Naive thymus-derived CD4-positive, alpha-beta T cell (primary cell): ENCODE measurements around the gene GPX7. TPM values are rescaled to one million over a fixed set of nuclear protein-coding genes. Genes with fewer than 3 reads are reported as not detected.

ENCODE experiments used
- ATAC-seq: fragments of 150-1000 bp; cut with Tn5 transposase; 2 replicates; pipeline ENCODE4 v1.10.0; 2021; ENCODE audit warnings: mild to moderate bottlenecking, moderate library complexity
- CTCF ChIA-PET: fragments of 350-600 bp; sonication (Branson Sonifier 250); formaldehyde crosslinking; loops from one replicate; lab custom pipeline; 2021; ENCODE audit warnings: antibody characterized with exemption; lab: Charles Lee
- POLR2A ChIA-PET: fragments of 350-600 bp; sonication (Branson Sonifier 250); formaldehyde crosslinking; loops from one replicate; lab custom pipeline; 2021; ENCODE audit warnings: antibody characterized with exemption, inconsistent platforms; lab: Charles Lee
- DNase-seq, 9 donors: peaks; one replicate each; pipeline versions ENCODE4 v3.0.0 to v3.0.0-alpha.2; 2020 to 2022; ENCODE audit warnings: mixed read lengths in 1 of 9
- H3K27ac ChIP-seq: one replicate; pipeline ENCODE4 v1.7.0; 2013; ENCODE audit warnings: mild to moderate bottlenecking, low read depth, low read length, moderate library complexity
- H3K27me3 ChIP-seq, 2 donors: one replicate each; pipeline ENCODE4 v1.7.0; 2013; ENCODE audit warnings: low read length in 2 of 2, mild to moderate bottlenecking in 2 of 2, moderate library complexity in 2 of 2; ENCODE audit not compliant: control insufficient read depth in 2 of 2, insufficient read depth in 2 of 2
- H3K36me3 ChIP-seq, 3 experiments: 1 replicate in 2 of 3; 2 replicates in 1 of 3; pipeline ENCODE4 v1.7.0; 2013; ENCODE audit warnings: low read length in 3 of 3, mild to moderate bottlenecking in 3 of 3, moderate library complexity in 1 of 3; ENCODE audit not compliant: insufficient read depth in 3 of 3, control insufficient read depth in 2 of 3
- H3K4me1 ChIP-seq, 2 donors: one replicate each; pipeline ENCODE4 v1.7.0; 2013; ENCODE audit warnings: low read length in 2 of 2, mild to moderate bottlenecking in 2 of 2, moderate library complexity in 1 of 2; ENCODE audit not compliant: control insufficient read depth in 2 of 2, insufficient read depth in 2 of 2
- H3K4me3 ChIP-seq: 2 replicates; pipeline ENCODE4 v1.7.0; 2013; ENCODE audit warnings: mild to moderate bottlenecking, low read length
- H3K9me3 ChIP-seq, 3 experiments: 1 replicate in 2 of 3; 2 replicates in 1 of 3; pipeline ENCODE4 v1.7.0; 2013; ENCODE audit warnings: low read length in 3 of 3; ENCODE audit not compliant: control insufficient read depth in 2 of 3
- H3K27ac Mint-ChIP-seq, 9 donors: one replicate each; pipeline ENCODE4 v1.8.0; 2020 to 2022; ENCODE audit warnings: mixed read lengths in 9 of 9, mild to moderate bottlenecking in 8 of 9, moderate library complexity in 5 of 9, inconsistent platforms in 2 of 9
- H3K27me3 Mint-ChIP-seq, 5 donors: one replicate each; pipeline ENCODE4 v1.8.0; 2021 to 2022; ENCODE audit warnings: mixed read lengths in 5 of 5, mild to moderate bottlenecking in 1 of 5
- H3K36me3 Mint-ChIP-seq, 5 donors: one replicate each; pipeline ENCODE4 v1.8.0; 2020 to 2022; ENCODE audit warnings: mixed read lengths in 5 of 5, mild to moderate bottlenecking in 3 of 5, inconsistent platforms in 1 of 5
- H3K4me1 Mint-ChIP-seq, 7 donors: one replicate each; pipeline ENCODE4 v1.8.0; 2020 to 2022; ENCODE audit warnings: mixed read lengths in 7 of 7, mild to moderate bottlenecking in 3 of 7, inconsistent platforms in 1 of 7
- H3K4me3 Mint-ChIP-seq, 10 donors: one replicate each; pipeline ENCODE4 v1.8.0; 2020 to 2022; ENCODE audit warnings: mild to moderate bottlenecking in 10 of 10, mixed read lengths in 10 of 10, moderate library complexity in 6 of 10, inconsistent platforms in 2 of 10
- H3K9me3 Mint-ChIP-seq, 11 donors: one replicate each; pipeline ENCODE4 v1.8.0; 2020 to 2022; ENCODE audit warnings: mixed read lengths in 11 of 11, mild to moderate bottlenecking in 4 of 11, inconsistent platforms in 1 of 11, moderate library complexity in 1 of 11
- intact Hi-C, 2 donors: fragments of 100-400 bp; cut with micrococcal nuclease; formaldehyde crosslinking; loops; one replicate each; pipeline ENCODE4 v1.15.1; 2023
- polyA plus RNA-seq, 2 donors: library from polyadenylated mRNA; unstranded; fragments of 300-500 nt; fragmentation: Illumina TruSeq; gene quantifications; one replicate each; pipeline ENCODE4 v1.2.3, GENCODE V29; 2021
- total RNA-seq, 6 experiments: library from RNA in 5 of 6; stranded (reverse) in 5 of 6; gene quantifications; 1 replicate in 5 of 6; 2 replicates in 1 of 6; pipeline ENCODE4 v1.2.3 and lab custom pipeline; 2021 to 2026

GPX7 gene
- total and polyA plus RNA-seq, 7 experiments from 2014 or later: 14.8 to 51.6 (median 30.6) TPM

- Histone ChIP-seq H3K4me3 (no peak overlapping the region), H3K27me3 (no peaks in the 10 kb centered on the region), H3K27ac (no peak overlapping the region), H3K9me3 (no peaks in the 10 kb centered on the region), H3K4me1 (peaks cover 25% of the 10 kb centered on the region in 2 donors), H3K36me3 (peaks cover 0 to 2% (median 0%) of the 10 kb centered on the region in 3 experiments)
- intact Hi-C loops: loop anchor here (5.0 kb wide), 2 partner anchors 73 to 233 kb away; partner anchors contain the start of gene CC2D1B (in 1 of the 2)
- Mint-ChIP-seq H3K27me3 (peaks cover 0 to 4% (median 0%) of the 10 kb centered on the region in 5 donors), H3K4me1 (peaks cover 34 to 48% (median 44%) of the 10 kb centered on the region in 7 donors), H3K27ac (peak overlapping the region in 6 of 9 donors; percentile 2 to 97 (median 71)), H3K9me3 (peaks cover 0 to 4% (median 0%) of the 10 kb centered on the region in 11 donors), H3K4me3 (peak overlapping the region in 9 of 10 donors; percentile 16 to 93 (median 76)), H3K36me3 (peaks cover 0 to 23% (median 0%) of the 10 kb centered on the region in 5 donors)
- DNase-seq (no peak), ATAC-seq (no peak)
- ChIA-PET POLR2A (interaction anchor here (0.7 to 2.9 kb wide), 13 partner anchors 11 to 592 kb away, joined by 3 to 23 read pairs (median 6); partner anchors contain the start of genes PRPF38A, SHISAL2A and TUT4), CTCF (interaction anchor here (1.3 kb wide), 1 partner anchor 30 kb away, joined by 3 read pairs; no protein-coding TSS in a partner anchor)
These were observed 1.5 kb upstream of the GPX7 start for GRCh38 chr1:52600533-52601179.

- CTCF ChIA-PET: interaction anchor here (1.1 to 1.3 kb wide), 2 partner anchors 31 to 32 kb away, joined by 3 to 6 read pairs; partner anchors contain the start of gene SHISAL2A
- intact Hi-C loops: loop anchor here (5.0 kb wide), 2 partner anchors 74 to 234 kb away; partner anchors contain the start of gene CC2D1B (in 1 of the 2)
- Histone ChIP-seq H3K27ac (peak overlapping the region; percentile 82), H3K27me3 (no peaks in the 10 kb centered on the region), H3K4me3 (peak overlapping the region; percentile 83), H3K36me3 (peaks cover 0 to 10% (median 0%) of the 10 kb centered on the region in 3 experiments), H3K9me3 (no peaks in the 10 kb centered on the region), H3K4me1 (peaks cover 25 to 29% of the 10 kb centered on the region in 2 donors)
- H3K27ac Mint-ChIP-seq: peak overlapping the region; percentile 80 to 97 (median 90)
- ATAC-seq (no peak), DNase-seq (no peak)
- POLR2A ChIA-PET: interaction anchor here (0.8 to 2.9 kb wide), 16 partner anchors 9 to 196 kb away, joined by 3 to 23 read pairs (median 6); partner anchors contain the start of genes PRPF38A, SHISAL2A and TUT4
- peak overlapping the region; percentile 75 to 93 (median 83) for H3K4me3 Mint-ChIP-seq
- H3K4me1 Mint-ChIP-seq: peaks cover 38 to 57% (median 48%) of the 10 kb centered on the region in 7 donors
- H3K27me3 Mint-ChIP-seq: peaks cover 0 to 2% (median 0%) of the 10 kb centered on the region in 5 donors
- peaks cover 0 to 4% (median 0%) of the 10 kb centered on the region in 11 donors for H3K9me3 Mint-ChIP-seq
- peaks cover 0 to 29% (median 4%) of the 10 kb centered on the region in 5 donors for H3K36me3 Mint-ChIP-seq
These were observed 652 bp upstream of the GPX7 start for GRCh38 chr1:52601519-52601918.

DNA sequence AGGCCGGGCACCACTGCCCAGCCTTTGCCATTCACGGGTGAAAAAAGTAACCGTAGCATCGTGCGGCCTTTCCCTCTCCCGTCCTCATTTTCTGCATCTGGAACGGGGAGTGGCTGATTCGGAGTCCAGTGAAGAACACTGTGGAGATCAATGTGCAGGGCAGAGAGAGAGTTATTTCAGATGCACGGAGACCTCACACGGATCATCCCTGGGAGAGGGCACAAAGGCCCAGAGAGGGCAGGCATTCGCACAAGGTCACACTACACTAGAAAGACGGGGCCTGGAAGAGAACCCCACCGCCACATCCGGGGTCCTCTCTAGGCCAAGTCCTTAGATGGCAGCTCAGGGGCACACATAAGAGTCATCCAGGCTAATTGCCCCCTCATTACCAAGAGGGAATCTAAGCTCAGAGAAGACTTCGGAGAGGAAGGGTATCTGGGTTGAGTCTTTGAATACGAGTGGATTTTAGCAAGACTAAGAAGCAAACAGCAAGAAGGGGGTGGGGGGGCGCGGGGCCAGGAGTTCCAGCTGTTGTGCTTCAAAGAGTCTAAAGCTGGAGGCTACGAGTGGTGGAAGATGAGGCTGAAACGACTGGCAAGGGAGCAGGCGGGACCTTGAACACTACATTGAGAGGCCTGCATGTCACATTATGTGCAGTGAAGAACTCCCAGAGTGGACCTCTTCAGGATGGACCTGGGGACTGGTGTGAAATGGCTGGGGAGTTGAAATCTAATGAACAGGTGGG lies 857 bp downstream of the GPX7 start:
- ChIA-PET POLR2A (interaction anchor here (0.5 to 7.3 kb wide), 9 partner anchors 9 to 133 kb away, joined by 3 to 104 read pairs (median 5); partner anchors contain the start of genes SHISAL2A and TUT4), CTCF (interaction anchor here (1.2 kb wide), 1 partner anchor 79 kb away, joined by 4 read pairs; no protein-coding TSS in a partner anchor)
- Histone ChIP-seq H3K9me3 (no peaks in the 10 kb centered on the region), H3K4me1 (peaks cover 25 to 29% of the 10 kb centered on the region in 2 donors), H3K36me3 (peaks cover 0 to 25% (median 0%) of the 10 kb centered on the region in 3 experiments), H3K27me3 (no peaks in the 10 kb centered on the region), H3K27ac (peak overlapping the region; percentile 82), H3K4me3 (peak overlapping the region; percentile 57)
- intact Hi-C loops: loop anchor here (1.0 to 5.0 kb wide), 7 partner anchors 10 to 236 kb away; partner anchors contain the start of genes TUT4 (in 2 of the 2), CC2D1B (in 1 of the 2) and SHISAL2A (in 1 of the 2)
- H3K4me1 Mint-ChIP-seq: peaks cover 38 to 57% (median 50%) of the 10 kb centered on the region in 7 donors
- no peaks in the 10 kb centered on the region for H3K27me3 Mint-ChIP-seq
- ATAC-seq (peak; percentile 10), DNase-seq (peak in 7 of 9 donors; percentile 10 to 39 (median 24))
- H3K27ac Mint-ChIP-seq: peak overlapping the region; percentile 79 to 97 (median 94)
- H3K36me3 Mint-ChIP-seq: peaks cover 9 to 34% (median 12%) of the 10 kb centered on the region in 5 donors
- peak overlapping the region; percentile 91 to 95 (median 92) for H3K4me3 Mint-ChIP-seq
- peaks cover 0 to 4% (median 0%) of the 10 kb centered on the region in 11 donors for H3K9me3 Mint-ChIP-seq

GRCh38 chr1:52603630-52604029 lies 1.5 kb downstream of the GPX7 start:
- ChIA-PET CTCF (interaction anchor here (0.6 to 1.2 kb wide), 2 partner anchors 21 to 79 kb away, joined by 4 read pairs; no protein-coding TSS in a partner anchor), POLR2A (interaction anchor here (0.5 to 7.3 kb wide), 11 partner anchors 9 to 133 kb away, joined by 3 to 104 read pairs (median 5); partner anchors contain the start of genes SHISAL2A and TUT4)
- peaks cover 38 to 57% (median 50%) of the 10 kb centered on the region in 7 donors for H3K4me1 Mint-ChIP-seq
- peaks cover 0 to 31% (median 6%) of the 10 kb centered on the region in 3 experiments for H3K36me3 ChIP-seq
- peak overlapping the region; percentile 82 for H3K27ac ChIP-seq
- H3K9me3 Mint-ChIP-seq: peaks cover 0 to 4% (median 0%) of the 10 kb centered on the region in 11 donors
- ATAC-seq (no peak), DNase-seq (peak in 1 of 9 donors; percentile 5)
- peaks cover 9 to 34% (median 18%) of the 10 kb centered on the region in 5 donors for H3K36me3 Mint-ChIP-seq
- intact Hi-C loops: loop anchor here (1.0 to 5.0 kb wide), 5 partner anchors 10 to 236 kb away; partner anchors contain the start of genes CC2D1B (in 1 of the 2), SHISAL2A (in 1 of the 2) and TUT4 (in 1 of the 2)
- no peaks in the 10 kb centered on the region for H3K27me3 ChIP-seq
- no peak overlapping the region for H3K4me3 ChIP-seq
- H3K27ac Mint-ChIP-seq: peak overlapping the region; percentile 79 to 97 (median 94)
- H3K9me3 ChIP-seq: no peaks in the 10 kb centered on the region
- peaks cover 25 to 29% of the 10 kb centered on the region in 2 donors for H3K4me1 ChIP-seq
- peak overlapping the region; percentile 91 to 95 (median 92) for H3K4me3 Mint-ChIP-seq
- no peaks in the 10 kb centered on the region for H3K27me3 Mint-ChIP-seq

DNA sequence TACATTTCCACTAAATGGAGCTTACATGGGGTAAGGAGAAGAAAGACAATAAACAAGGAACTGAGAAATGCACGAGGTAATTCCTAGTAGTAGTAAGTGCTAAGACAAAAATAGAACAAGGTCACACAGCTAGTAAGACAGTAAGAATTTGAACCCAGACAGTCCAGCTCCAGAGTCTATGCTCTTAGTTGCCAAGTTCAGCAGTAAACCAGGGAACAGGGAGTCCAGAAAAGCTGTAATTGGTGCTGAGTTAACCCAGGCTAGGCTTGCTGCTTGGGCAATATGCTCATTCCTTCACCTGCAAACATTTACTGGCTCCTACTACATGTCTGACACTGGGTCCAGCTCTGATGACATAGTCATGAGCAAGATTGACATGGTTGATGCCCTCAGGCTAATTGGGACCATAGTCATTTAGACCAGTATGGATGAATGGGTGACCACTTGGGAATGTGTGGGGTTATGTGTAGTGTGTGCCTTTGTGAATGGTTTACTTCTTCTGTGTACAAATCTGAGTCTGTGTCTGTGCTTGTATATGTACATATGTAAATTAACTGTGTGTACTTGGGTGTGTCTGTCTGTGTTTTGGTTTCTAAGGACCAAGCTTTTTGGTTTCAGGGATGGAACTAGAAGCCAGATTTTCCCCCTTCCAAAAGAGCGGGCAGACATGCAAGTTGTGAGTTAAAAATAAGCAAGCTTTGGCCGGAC lies 2.0 kb downstream of the GPX7 start:
- ChIA-PET POLR2A (interaction anchor here (0.7 to 7.3 kb wide), 9 partner anchors 8 to 58 kb away, joined by 3 to 104 read pairs (median 5); partner anchors contain the start of genes SHISAL2A and TUT4), CTCF (interaction anchor here (0.6 to 1.2 kb wide), 3 partner anchors 21 to 78 kb away, joined by 3 to 4 read pairs (median 4); no protein-coding TSS in a partner anchor)
- peaks cover 0 to 35% (median 6%) of the 10 kb centered on the region in 3 experiments for H3K36me3 ChIP-seq
- H3K27me3 ChIP-seq: no peaks in the 10 kb centered on the region
- peak overlapping the region; percentile 5 for H3K4me3 ChIP-seq
- no peak for DNase-seq
- Mint-ChIP-seq H3K9me3 (peaks cover 0 to 4% (median 0%) of the 10 kb centered on the region in 11 donors), H3K4me3 (peak overlapping the region; percentile 91 to 95 (median 92)), H3K27me3 (no peaks in the 10 kb centered on the region), H3K27ac (peak overlapping the region; percentile 79 to 97 (median 94)), H3K4me1 (peaks cover 38 to 57% (median 50%) of the 10 kb centered on the region in 7 donors), H3K36me3 (peaks cover 9 to 34% (median 19%) of the 10 kb centered on the region in 5 donors)
- ATAC-seq: no peak
- H3K27ac ChIP-seq: peak overlapping the region; percentile 82
- peaks cover 25 to 29% of the 10 kb centered on the region in 2 donors for H3K4me1 ChIP-seq
- H3K9me3 ChIP-seq: no peaks in the 10 kb centered on the region
- intact Hi-C loops: loop anchor here (5.0 kb wide), 2 partner anchors 77 to 237 kb away; partner anchors contain the start of gene CC2D1B (in 1 of the 2)
